MM.1S (cell line): ENCODE measurements around the gene PPM1B.
"Not testable (repeated sequence)": the region's sequence is repeated elsewhere in the genome, so short reads cannot be mapped to it uniquely, and the experiment has no call there.

Experiments
- DNase-seq: peaks from one replicate; pipeline ENCODE4 v3.0.0-alpha.2; 2015
- H2AFZ ChIP-seq: fragments of 300-600 bp; sonication (generic); 2 replicates; pipeline ENCODE4 v1.6.0; 2016; ENCODE audit warnings: antibody characterized with exemption, low read length
- H3F3A ChIP-seq: fragments of 300-600 bp; sonication (generic); 2 replicates; pipeline ENCODE4 v1.6.1; 2016; ENCODE audit warnings: mild to moderate bottlenecking, antibody characterized with exemption, low read length, moderate library complexity, mixed read lengths; ENCODE audit not compliant: insufficient read depth
- H3K27ac ChIP-seq: fragments of 300-600 bp; sonication (generic); 2 replicates; pipeline ENCODE4 v1.5.1; 2016; ENCODE audit warnings: mild to moderate bottlenecking, low read length
- H3K27me3 ChIP-seq: fragments of 300-600 bp; sonication (generic); replicated peaks from 2 replicates; pipeline ENCODE4 v1.6.0; 2016; ENCODE audit warnings: low read length; ENCODE audit not compliant: insufficient read depth
- H3K36me3 ChIP-seq: fragments of 300-600 bp; sonication (generic); replicated peaks from 2 replicates; pipeline ENCODE4 v1.6.1; 2016; ENCODE audit warnings: mild to moderate bottlenecking, low read length, mixed read lengths; ENCODE audit not compliant: insufficient read depth
- H3K4me1 ChIP-seq: fragments of 300-600 bp; sonication (generic); 2 replicates; pipeline ENCODE4 v1.6.1; 2016; ENCODE audit warnings: low read length, mixed read lengths
- H3K4me2 ChIP-seq: fragments of 300-600 bp; sonication (generic); 2 replicates; pipeline ENCODE4 v1.6.0; 2016; ENCODE audit warnings: low read depth, low read length
- H3K4me3 ChIP-seq: fragments of 300-600 bp; sonication (generic); 2 replicates; pipeline ENCODE4 v1.5.1; 2016; ENCODE audit warnings: low read length, mixed read lengths
- H3K79me2 ChIP-seq: fragments of 300-600 bp; sonication (generic); 2 replicates; pipeline ENCODE4 v1.6.1; 2016; ENCODE audit warnings: mixed run types, low read length, mixed read lengths
- H3K9ac ChIP-seq: fragments of 300-600 bp; sonication (generic); 2 replicates; pipeline ENCODE4 v1.6.1; 2016; ENCODE audit warnings: low read length, mixed read lengths
- H3K9me2 ChIP-seq: fragments of 300-600 bp; sonication (generic); replicated peaks from 2 replicates; pipeline ENCODE4 v1.6.1; 2016; ENCODE audit warnings: mild to moderate bottlenecking, low read length, mixed read lengths; ENCODE audit not compliant: insufficient read depth
- H3K9me3 ChIP-seq: fragments of 300-600 bp; sonication (generic); replicated peaks from 2 replicates; pipeline ENCODE4 v1.6.1; 2016; ENCODE audit warnings: mild to moderate bottlenecking, low read length, mixed read lengths; ENCODE audit not compliant: insufficient read depth
- H4K20me1 ChIP-seq: fragments of 300-600 bp; sonication (generic); 2 replicates; pipeline ENCODE4 v1.6.1; 2016; ENCODE audit warnings: mild to moderate bottlenecking, low read length, moderate library complexity, mixed read lengths; ENCODE audit not compliant: insufficient read depth
- CTCF ChIP-seq: fragments of 300-600 bp; sonication (generic); IDR thresholded peaks from 2 replicates; pipeline ENCODE4 v1.5.1; 2016; ENCODE audit warnings: antibody characterized with exemption, low read length, mixed read lengths
- EZH2 ChIP-seq: fragments of 300-600 bp; sonication (generic); optimal IDR thresholded peaks from 2 replicates; pipeline ENCODE3; 2017; ENCODE audit warnings: low read depth, mild to moderate bottlenecking, antibody characterized with exemption, low read length, mixed read lengths
- EZH2phosphoT487 ChIP-seq: fragments of 300-600 bp; sonication (generic); IDR thresholded peaks from 2 replicates; pipeline ENCODE4 v1.6.1; 2018; ENCODE audit warnings: antibody characterized with exemption, low read length

PPM1B gene

GRCh38 chr2:44246436-44246835, 77.8 kb downstream of the PPM1B start:
- Histone ChIP-seq H3K9ac (no peak overlapping the region), H3K4me3 (no peak overlapping the region), H3K79me2 (no peaks in the 10 kb centered on the region), H3K9me3 (no peaks in the 10 kb centered on the region), H3K27me3 (no peaks in the 10 kb centered on the region), H3K27ac (no peak overlapping the region), H3K4me2 (no peak overlapping the region), H2AFZ (no peak overlapping the region), H3K9me2 (no peaks in the 10 kb centered on the region), H3K36me3 (no peaks in the 10 kb centered on the region), H4K20me1 (no peaks in the 10 kb centered on the region), H3F3A (peaks cover 5% of the 10 kb centered on the region), H3K4me1 (peaks cover 17% of the 10 kb centered on the region)
- no peak for DNase-seq
- no peak for TF ChIP-seq EZH2phosphoT487
- TF ChIP-seq EZH2, result no peak
- no peak for TF ChIP-seq CTCF

GRCh38 chr2:44246840-44247369, 78.2 kb downstream of the PPM1B start:
- Histone ChIP-seq H3K27ac (no peak overlapping the region), H3F3A (peaks cover 5% of the 10 kb centered on the region), H3K27me3 (no peaks in the 10 kb centered on the region), H2AFZ (no peak overlapping the region), H3K4me3 (no peak overlapping the region), H3K4me2 (no peak overlapping the region), H3K4me1 (peaks cover 17% of the 10 kb centered on the region), H4K20me1 (no peaks in the 10 kb centered on the region), H3K79me2 (no peaks in the 10 kb centered on the region), H3K9me3 (no peaks in the 10 kb centered on the region), H3K9ac (no peak overlapping the region), H3K36me3 (no peaks in the 10 kb centered on the region), H3K9me2 (no peaks in the 10 kb centered on the region)
- DNase-seq, result no peak
- TF ChIP-seq EZH2phosphoT487 (no peak), CTCF (no peak), EZH2 (no peak)

- no peaks in the 10 kb centered on the region for H3K79me2 ChIP-seq
- H3F3A ChIP-seq, result peaks cover 5% of the 10 kb centered on the region; the same call in 1 of the 2 replicates
- H3K27me3 ChIP-seq, result no peaks in the 10 kb centered on the region
- peaks cover 17% of the 10 kb centered on the region for H3K4me1 ChIP-seq
- H4K20me1 ChIP-seq, result no peaks in the 10 kb centered on the region
- no peaks in the 10 kb centered on the region for H3K9me2 ChIP-seq
- no peak overlapping the region for H3K4me3 ChIP-seq
- TF ChIP-seq CTCF (no peak), EZH2phosphoT487 (no peak), EZH2 (no peak)
- H3K9ac ChIP-seq, result no peak overlapping the region
- H3K4me2 ChIP-seq, result no peak overlapping the region
- H3K36me3 ChIP-seq, result no peaks in the 10 kb centered on the region
- H2AFZ ChIP-seq, result no peak overlapping the region
- H3K27ac ChIP-seq, result no peak overlapping the region
- DNase-seq, result no peak
- H3K9me3 ChIP-seq, result no peaks in the 10 kb centered on the region
Observed at GRCh38 chr2:44247924-44248323, 79.2 kb downstream of the PPM1B start.

GRCh38 chr2:44249269-44249668, 80.6 kb downstream of the PPM1B start:
- not testable (repeated sequence) for H3K4me2 ChIP-seq, H3F3A ChIP-seq, H2AFZ ChIP-seq, H3K36me3 ChIP-seq, DNase-seq, H3K79me2 ChIP-seq, H3K9me2 ChIP-seq, H3K9ac ChIP-seq, H4K20me1 ChIP-seq, H3K27ac ChIP-seq, H3K27me3 ChIP-seq, H3K9me3 ChIP-seq, H3K4me3 ChIP-seq
- peaks cover 16% of the 10 kb centered on the region for H3K4me1 ChIP-seq
